Nephron progenitor cell (in vitro differentiated cells): ENCODE results near the gene DRAP1.
A peak's percentile ranks its signal among the peaks of the same experiment; 100 is the strongest.

ENCODE experiments used
- DNase-seq: peaks from one replicate; pipeline ENCODE4 v3.0.0; 2021
- H3K27ac Mint-ChIP-seq: 2 replicates; pipeline ENCODE4 v1.8.0; 2021; ENCODE audit warnings: mild to moderate bottlenecking, moderate library complexity, mixed read lengths
- H3K27me3 Mint-ChIP-seq: 2 replicates; pipeline ENCODE4 v1.8.0; 2021; ENCODE audit warnings: mild to moderate bottlenecking, low read depth, mixed read lengths; ENCODE audit not compliant: poor library complexity
- H3K36me3 Mint-ChIP-seq: 2 replicates; pipeline ENCODE4 v1.8.0; 2021; ENCODE audit warnings: low read depth, mixed read lengths
- H3K4me1 Mint-ChIP-seq: 2 replicates; pipeline ENCODE4 v1.8.0; 2021; ENCODE audit warnings: mixed read lengths
- H3K4me3 Mint-ChIP-seq: 2 replicates; pipeline ENCODE4 v1.8.0; 2021; ENCODE audit warnings: mild to moderate bottlenecking, moderate library complexity, mixed read lengths
- H3K9me3 Mint-ChIP-seq: 2 replicates; pipeline ENCODE4 v1.8.0; 2021; ENCODE audit warnings: mild to moderate bottlenecking, moderate library complexity, mixed read lengths
- CTCF ChIP-seq: fragments of 200-600 bp; sonication (generic); IDR thresholded peaks from 2 replicates; pipeline ENCODE4 v1.5.0; 2021; ENCODE audit warnings: antibody characterized with exemption

The DRAP1 gene

GRCh38 chr11:65885808-65886536, 33.3 kb upstream of the DRAP1 start:
- peaks cover 33% of the 10 kb centered on the region for H3K36me3 Mint-ChIP-seq
- TF ChIP-seq CTCF = no peak
- H3K27me3 Mint-ChIP-seq = peaks cover 17% of the 10 kb centered on the region
- H3K4me3 Mint-ChIP-seq = peak overlapping the region; percentile 97
- peaks cover 50% of the 10 kb centered on the region for H3K4me1 Mint-ChIP-seq
- no peak overlapping the region for H3K27ac Mint-ChIP-seq
- H3K9me3 Mint-ChIP-seq = no peaks in the 10 kb centered on the region
- DNase-seq = no peak

- Mint-ChIP-seq H3K9me3 (no peaks in the 10 kb centered on the region), H3K27ac (peak overlapping the region; percentile 99), H3K4me1 (peaks cover 53% of the 10 kb centered on the region), H3K27me3 (peaks cover 18% of the 10 kb centered on the region), H3K36me3 (peaks cover 33% of the 10 kb centered on the region), H3K4me3 (peak overlapping the region; percentile 97)
- no peak for DNase-seq
- no peak for TF ChIP-seq CTCF
Measured at GRCh38 chr11:65886826-65887722, 32.2 kb upstream of the DRAP1 start.

GRCh38 chr11:65887723-65888162, 31.5 kb upstream of the DRAP1 start:
- peak overlapping the region; percentile 97 for H3K4me3 Mint-ChIP-seq
- no peak for TF ChIP-seq CTCF
- no peak for DNase-seq
- H3K4me1 Mint-ChIP-seq = peaks cover 60% of the 10 kb centered on the region
- no peaks in the 10 kb centered on the region for H3K9me3 Mint-ChIP-seq
- peaks cover 23% of the 10 kb centered on the region for H3K27me3 Mint-ChIP-seq
- peak overlapping the region; percentile 99 for H3K27ac Mint-ChIP-seq
- H3K36me3 Mint-ChIP-seq = peaks cover 28% of the 10 kb centered on the region

GRCh38 chr11:65888163-65888814, 30.9 kb upstream of the DRAP1 start, which contains the start of gene FIBP:
Gene FIBP (minus strand): TSS chr11:65888471. CDS start chr11:65888418, 53 bp downstream.
- Mint-ChIP-seq H3K27ac (peak within 1 kb of the TSS; percentile 99), H3K4me1 (peaks cover 65% of the 10 kb centered on the region), H3K27me3 (peaks cover 23% of the 10 kb centered on the region), H3K9me3 (no peaks in the 10 kb centered on the region), H3K4me3 (peak within 1 kb of the TSS; percentile 97), H3K36me3 (peaks cover 28% of the 10 kb centered on the region)
- peak; percentile 81 for TF ChIP-seq CTCF
- peak; percentile 98 for DNase-seq

- Mint-ChIP-seq H3K27me3 (peaks cover 28% of the 10 kb centered on the region), H3K4me3 (peak within 1 kb of the TSS; percentile 97), H3K36me3 (peaks cover 14% of the 10 kb centered on the region), H3K9me3 (no peaks in the 10 kb centered on the region), H3K27ac (no peak within 1 kb of the TSS), H3K4me1 (peaks cover 66% of the 10 kb centered on the region)
- peak; percentile 97 for DNase-seq
- TF ChIP-seq CTCF = peak; percentile 10
Measured at GRCh38 chr11:65890324-65891218, 28.7 kb upstream of the DRAP1 start, which contains the start of gene CCDC85B. Gene CCDC85B (plus strand): TSS chr11:65890673. CDS start chr11:65890784, 111 bp downstream.
